K562 (cell line): ENCODE measurements around the gene TTLL9. TPM values are rescaled to one million over a fixed set of nuclear protein-coding genes. Genes with fewer than 3 reads are reported as not detected.

Experiments
- ATAC-seq: fragments of 200-7000 bp; cut with Tn5 transposase; 3 replicates; pipeline ENCODE4 v1.9.1; 2020; ENCODE audit warnings: moderate library complexity
- BruUV-seq: library from RNA; stranded (reverse); fragments of 400-500 nt; replicated peaks from 2 replicates; lab custom pipeline; 2021; lab: Mats Ljungman, UMichigan
- CTCF ChIA-PET: fragments of 300-600 bp; formaldehyde crosslinking; extraction: SDS; loops from one replicate; lab custom pipeline; 2021; ENCODE audit warnings: low intra/inter-chr PET ratio; lab: Yijun Ruan, JAX
- POLR2A ChIA-PET: fragments of 300-600, 350-650 bp; sonication (Branson Sonifier 250); formaldehyde crosslinking; extraction: SDS; loops from one replicate; lab custom pipeline; 2021; ENCODE audit warnings: antibody characterized with exemption, inconsistent platforms; lab: Yijun Ruan, JAX
- DNase-seq, 4 experiments: peaks; one replicate each; pipeline versions ENCODE4 v3.0.0 to v3.0.0-alpha.2; 2011 to 2018; ENCODE audit warnings: low spot score in 3 of 4, mixed read lengths in 3 of 4; ENCODE audit errors: extremely low read depth in 1 of 4
- FAIRE-seq: peaks from 2 replicates; lab custom pipeline; 2011; peaks lifted over from hg19 to GRCh38; lab: Jason Lieb, UNC
- H2AFZ ChIP-seq: 2 replicates; pipeline ENCODE4 v1.6.0; 2011; ENCODE audit warnings: low read depth, low read length, control low read depth, inconsistent platforms
- H3K27ac ChIP-seq: fragments of 200-600 bp; 3 replicates; pipeline ENCODE4 v1.8.0; 2011; ENCODE audit warnings: low read depth, mild to moderate bottlenecking, control low read depth, inconsistent platforms, low read length, moderate library complexity, mixed read lengths; ENCODE audit errors: extremely low read depth
- H3K27me3 ChIP-seq, 2 experiments: fragments of 300-600 bp in 1 of 2; 2 replicates in 1 of 2; 3 replicates in 1 of 2; pipeline versions ENCODE4 v1.6.0 to v1.8.0; 2011; ENCODE audit warnings: inconsistent platforms in 2 of 2, low read length in 2 of 2, mild to moderate bottlenecking in 1 of 2, mixed read lengths in 1 of 2, moderate library complexity in 1 of 2; ENCODE audit not compliant: control insufficient read depth in 2 of 2, insufficient read depth in 2 of 2
- H3K36me3 ChIP-seq: fragments of 300-600 bp; 3 replicates; pipeline ENCODE4 v1.8.0; 2011; ENCODE audit warnings: mild to moderate bottlenecking, low read length, inconsistent platforms; ENCODE audit not compliant: control insufficient read depth, insufficient read depth
- H3K4me1 ChIP-seq, 2 experiments: fragments of 200-600 bp in 1 of 2; replicated peaks in 1 of 2; 2 replicates in 1 of 2; 3 replicates in 1 of 2; pipeline versions ENCODE4 v1.5.1 to v1.8.0; 2011; ENCODE audit warnings: inconsistent platforms in 2 of 2, low read length in 2 of 2, mild to moderate bottlenecking in 1 of 2, mixed read lengths in 1 of 2, moderate library complexity in 1 of 2; ENCODE audit not compliant: control insufficient read depth in 2 of 2, insufficient read depth in 2 of 2
- H3K4me2 ChIP-seq: 2 replicates; pipeline ENCODE4 v1.6.1; 2011; ENCODE audit warnings: low read length, control low read depth, inconsistent platforms, mixed read lengths; ENCODE audit not compliant: insufficient read depth
- H3K4me3 ChIP-seq: fragments of 200-600 bp; sonication (generic), shearing (Covaris generic); 2 replicates; pipeline ENCODE4 v1.5.1; 2016; ENCODE audit warnings: control low read depth, inconsistent platforms
- H3K79me2 ChIP-seq: fragments of 200-600 bp; 3 replicates; pipeline ENCODE4 v1.8.0; 2011; ENCODE audit warnings: low read length, inconsistent platforms; ENCODE audit not compliant: control insufficient read depth, insufficient read depth
- H3K9ac ChIP-seq, 2 experiments: 2 replicates each; pipeline versions ENCODE4 v1.6.0 to v1.6.1; 2011; ENCODE audit warnings: low read depth in 2 of 2, low read length in 2 of 2, control low read depth in 1 of 2, inconsistent platforms in 1 of 2, mild to moderate bottlenecking in 1 of 2, mixed read lengths in 1 of 2; ENCODE audit not compliant: insufficient read depth in 1 of 2
- H3K9me1 ChIP-seq: one replicate; pipeline ENCODE4 v1.6.0; 2011; ENCODE audit warnings: inconsistent platforms, mild to moderate bottlenecking, low read length, moderate library complexity; ENCODE audit not compliant: control insufficient read depth, insufficient read depth
- H3K9me3 ChIP-seq: replicated peaks from 2 replicates; pipeline ENCODE4 v1.5.1; 2011; ENCODE audit warnings: low read depth, low read length, inconsistent platforms; ENCODE audit not compliant: control insufficient read depth, insufficient read depth
- H4K20me1 ChIP-seq: replicated peaks from 2 replicates; pipeline ENCODE4 v1.6.1; 2011; ENCODE audit warnings: low read length, inconsistent platforms, mixed read lengths; ENCODE audit not compliant: control insufficient read depth, insufficient read depth
- CREM ChIP-seq: IDR thresholded peaks from 2 replicates; pipeline ENCODE4 v1.6.1; 2014; ENCODE audit warnings: antibody characterized with exemption, low read depth
- CTCF ChIP-seq, 3 experiments: IDR thresholded peaks in 2 of 3; conservative IDR thresholded peaks in 1 of 3; 2 replicates each; pipeline ENCODE4 v1.5.1; 2011 to 2012; ENCODE audit warnings: low read length in 3 of 3, mild to moderate bottlenecking in 3 of 3, control low read depth in 2 of 3, improper control_type of control experiment in 1 of 3, inconsistent platforms in 1 of 3, low read depth in 1 of 3, mixed read lengths in 1 of 3, moderate library complexity in 1 of 3; ENCODE audit not compliant: insufficient read depth in 2 of 3
- HDAC2 ChIP-seq: fragments of 450-650 bp; IDR thresholded peaks from 2 replicates; pipeline ENCODE4 v1.6.1; 2016; ENCODE audit warnings: mild to moderate bottlenecking
- HINFP ChIP-seq: fragments of 450-650 bp; conservative IDR thresholded peaks from 2 replicates; pipeline ENCODE4 v1.6.1; 2016; ENCODE audit warnings: missing genetic modification characterization, low read depth, mild to moderate bottlenecking, control low read depth, missing compliant biosample characterization
- KLF6 ChIP-seq: fragments of 250-450 bp; sonication (Bioruptor Pico); IDR thresholded peaks from 2 replicates; pipeline ENCODE4 v1.4.0; 2020; ENCODE audit warnings: mild to moderate bottlenecking, moderate library complexity, borderline replicate concordance
- MCM7 ChIP-seq, 2 experiments: fragments of 450-650 bp; IDR thresholded peaks; 2 replicates each; pipeline ENCODE4 v1.6.1; 2016 to 2018
- NRF1 ChIP-seq, 2 experiments: fragments of 450-650 bp; IDR thresholded peaks in 1 of 2; conservative IDR thresholded peaks in 1 of 2; 2 replicates each; pipeline ENCODE4 v1.6.1; 2014; ENCODE audit warnings: mild to moderate bottlenecking in 2 of 2
- TEAD4 ChIP-seq, 2 experiments: sonication (generic) in 1 of 2; formaldehyde crosslinking in 1 of 2; IDR thresholded peaks; 2 replicates each; pipeline versions ENCODE4 v1.6.1 to v1.8.0; 2012 to 2022; ENCODE audit warnings: borderline replicate concordance in 1 of 2, inconsistent platforms in 1 of 2, low read length in 1 of 2, mild to moderate bottlenecking in 1 of 2, missing genetic modification reagents in 1 of 2
- THRB ChIP-seq: fragments of 450-650 bp; formaldehyde crosslinking; conservative IDR thresholded peaks from 2 replicates; pipeline ENCODE4 v1.4.0; 2022; ENCODE audit warnings: mild to moderate bottlenecking, missing genetic modification characterization
- WHSC1 ChIP-seq: IDR thresholded peaks from one replicate; pipeline ENCODE4 v1.6.1; 2012; ENCODE audit warnings: low read length, control low read depth, inconsistent platforms
- ZBTB33 ChIP-seq: sonication (generic); formaldehyde crosslinking; IDR thresholded peaks from 2 replicates; pipeline ENCODE4 v1.8.1; 2023; ENCODE audit warnings: mild to moderate bottlenecking, missing genetic modification reagents
- ZNF274 ChIP-seq: IDR thresholded peaks from 2 replicates; pipeline ENCODE4 v1.6.1; 2011; ENCODE audit warnings: low read depth, mild to moderate bottlenecking, low read length, moderate library complexity, borderline replicate concordance
- ZNF384 ChIP-seq: IDR thresholded peaks from 2 replicates; pipeline ENCODE4 v1.6.1; 2012; ENCODE audit warnings: low read depth, low read length, improper control_type of control experiment
- ZNF830 ChIP-seq: fragments of 250-450 bp; sonication (Bioruptor Pico); IDR thresholded peaks from 2 replicates; pipeline ENCODE4 v1.5.0; 2021; ENCODE audit warnings: mild to moderate bottlenecking
- WGBS: fragments of 100-300 bp; shearing (Covaris generic); methylation state at CpG from one replicate; pipeline ENCODE4 v1.1.6; 2016; ENCODE audit warnings: low coverage, mixed read lengths; ENCODE audit not compliant: insufficient coverage; ENCODE audit errors: missing lambda C conversion rate; 5-methylcytosine and 5-hydroxymethylcytosine counted together
- in situ Hi-C: fragments of 300-500 bp; cut with MboI; formaldehyde crosslinking; loops from 4 replicates; pipeline ENCODE4 v1.15.0; 2018; ENCODE audit warnings: inconsistent platforms, mixed read lengths
- intact Hi-C: fragments of 100-400 bp; cut with micrococcal nuclease; formaldehyde crosslinking; loops from 2 replicates; pipeline ENCODE4 v1.14.2; 2022
- polyA plus RNA-seq, 8 experiments: library from polyadenylated mRNA; depleted of rRNA in 4 of 8; stranded (reverse) in 5 of 8; unstranded in 3 of 8; fragments of >200 nt; fragmentation: Nextera tagmentation in 2 of 8; fragmentation: Illumina TruSeq in 1 of 8; extraction: Ambion mirVana in 2 of 8; extraction: Trizol in 1 of 8; gene quantifications; 2 replicates each; pipeline versions ENCODE4 v1.2.1 to v1.2.3, GENCODE V29; 2011 to 2014; ENCODE audit warnings: inconsistent platforms in 1 of 8, missing spikeins in 1 of 8
- total RNA-seq, 7 experiments: library from RNA; depleted of rRNA in 6 of 7; stranded (reverse); fragments of >200 nt in 6 of 7; fragmentation: Illumina TruSeq in 2 of 7; extraction: Trizol in 2 of 7; gene quantifications; 2 replicates each; pipeline versions ENCODE4 v1.2.1 to v1.2.3, GENCODE V29; 2011 to 2021; ENCODE audit warnings: low replicate concordance in 1 of 7

TTLL9 gene
- total and polyA plus RNA-seq, 9 of the 15 experiments (the other 6 are each of a cell fraction or from before 2014, with no cell fraction given): 0.06 to 0.07 TPM; not detected in 7

GRCh38 chr20:31833130-31833930 lies 37.1 kb upstream of the TTLL9 start:
- no peaks in the 10 kb centered on the region for H3K36me3 ChIP-seq
- no peak overlapping the region for H3K27ac ChIP-seq
- ATAC-seq (peak; percentile 86), FAIRE-seq (peak; percentile 78), DNase-seq (peak; percentile 82 to 89 (median 84))
- CTCF ChIA-PET: interaction anchor here (0.5 to 1.7 kb wide), 2 partner anchors 188 to 198 kb away, joined by 4 read pairs; no protein-coding TSS in a partner anchor
- 0 out of 2 replicates have a peak, but pooled peaks cover 6% of the 10 kb centered on the region for H4K20me1 ChIP-seq
- BruUV-seq: no TSS peak
- in situ Hi-C loops (loop anchor here (25.0 kb wide), 1 partner anchor 829 kb away; the partner anchor contains the start of gene C20orf203), intact Hi-C loops (loop anchor here (5.0 kb wide), 1 partner anchor 106 kb away; no protein-coding TSS in a partner anchor)
- peaks cover 29 to 45% of the 10 kb centered on the region in 2 experiments for H3K4me1 ChIP-seq
- no peak overlapping the region for H3K4me3 ChIP-seq
- no peaks in the 10 kb centered on the region for H3K79me2 ChIP-seq
- H3K9me1 ChIP-seq: no peaks in the 10 kb centered on the region
- H3K9me3 ChIP-seq: no peaks in the 10 kb centered on the region
- H2AFZ ChIP-seq: no peak overlapping the region
- H3K27me3 ChIP-seq: no peaks in the 10 kb centered on the region
- H3K4me2 ChIP-seq: no peak overlapping the region
- H3K9ac ChIP-seq: peak overlapping the region in 1 of 2 experiments; percentile 40; a peak in 1 of 4 replicates
- WGBS: 11% methylated on average over 11 of the region's 14 CpGs
- POLR2A ChIA-PET: no interaction called here
- TF ChIP-seq ZNF830 (CRISPR knock-in tag): no peak
- no peak for TF ChIP-seq CREM
- no peak for TF ChIP-seq KLF6
- no peak for TF ChIP-seq NRF1 (conservative IDR thresholded peaks at IDR 0.05 in 1 of 2, IDR thresholded peaks at IDR 0.05 in 1 of 2)
- TF ChIP-seq THRB (CRISPR knock-in tag): no peak
- 0 out of 2 replicates have a peak, but pooled peaks have one; percentile 24 for TF ChIP-seq HDAC2
- no peak for TF ChIP-seq ZNF384
- TF ChIP-seq TEAD4 (IDR thresholded peaks at IDR 0.05; ENCODE audit: low read length): no peak
- no peak for TF ChIP-seq TEAD4 (CRISPR knock-in tag; IDR thresholded peaks at IDR 0.05; ENCODE audit: borderline replicate concordance)
- no peak for TF ChIP-seq ZBTB33 (CRISPR knock-in tag)
- no peak for TF ChIP-seq HINFP
- TF ChIP-seq CTCF (IDR thresholded peaks at IDR 0.05 in 2 of 3, conservative IDR thresholded peaks at IDR 0.05 in 1 of 3; ENCODE audit: insufficient read depth in 2 of 3, low read depth in 1 of 3, low read length in 3 of 3): peak; percentile 85 to 95 (median 86)
- TF ChIP-seq ZNF274: no peak
- TF ChIP-seq MCM7 (IDR thresholded peaks at IDR 0.05): no peak
- no peak for TF ChIP-seq WHSC1
